Loucy (cell line): ENCODE data around the gene BTNL9.

ENCODE experiments used
- H2AFZ ChIP-seq: fragments of 200-600 bp; sonication (generic); 2 replicates; pipeline ENCODE4 v1.6.0; 2016; ENCODE audit warnings: antibody characterized with exemption, mild to moderate bottlenecking, low read length, moderate library complexity
- H3F3A ChIP-seq: fragments of 200-600 bp; 2 replicates; pipeline ENCODE4 v1.6.0; 2016; ENCODE audit warnings: antibody characterized with exemption, low read depth, mild to moderate bottlenecking
- H3K27me3 ChIP-seq: fragments of 200-600 bp; sonication (generic); 2 replicates; pipeline ENCODE4 v1.6.1; 2014; ENCODE audit warnings: low read length, mild to moderate bottlenecking; ENCODE audit not compliant: insufficient read depth, poor library complexity, severe bottlenecking
- H3K36me3 ChIP-seq: fragments of 200-600 bp; sonication (generic); 2 replicates; pipeline ENCODE4 v1.6.1; 2016; ENCODE audit warnings: low read length; ENCODE audit not compliant: insufficient read depth
- H3K4me1 ChIP-seq: fragments of 200-600 bp; sonication (generic); 2 replicates; pipeline ENCODE4 v1.5.1; 2014; ENCODE audit warnings: low read length, mild to moderate bottlenecking; ENCODE audit not compliant: insufficient read depth, poor library complexity, severe bottlenecking
- H3K4me2 ChIP-seq: fragments of 200-600 bp; sonication (generic); 2 replicates; pipeline ENCODE4 v1.6.0; 2014; ENCODE audit warnings: antibody characterized with exemption, low read length, low read depth, mild to moderate bottlenecking; ENCODE audit not compliant: poor library complexity, severe bottlenecking
- H3K4me3 ChIP-seq: fragments of 200-600 bp; sonication (generic); 2 replicates; pipeline ENCODE4 v1.5.1; 2014; ENCODE audit warnings: low read length, mild to moderate bottlenecking, mixed read lengths; ENCODE audit not compliant: poor library complexity, severe bottlenecking
- H3K79me2 ChIP-seq: fragments of 200-600 bp; sonication (generic); 2 replicates; pipeline ENCODE4 v1.6.1; 2014; ENCODE audit warnings: low read length; ENCODE audit not compliant: insufficient read depth
- H3K9ac ChIP-seq: fragments of 200-600 bp; sonication (generic); 2 replicates; pipeline ENCODE4 v1.6.0; 2014; ENCODE audit warnings: mild to moderate bottlenecking, low read depth, low read length, moderate library complexity; ENCODE audit not compliant: poor library complexity, severe bottlenecking
- H3K9me2 ChIP-seq: fragments of 200-600 bp; sonication (generic); replicated peaks from 2 replicates; pipeline ENCODE4 v1.6.1; 2016; ENCODE audit warnings: low read depth, low read length, mixed read lengths
- H3K9me3 ChIP-seq: fragments of 200-600 bp; sonication (generic); 2 replicates; pipeline ENCODE4 v1.6.1; 2014; ENCODE audit warnings: mild to moderate bottlenecking, antibody characterized with exemption, low read length, low read depth; ENCODE audit not compliant: insufficient read depth
- H4K20me1 ChIP-seq: fragments of 200-600 bp; sonication (generic); 2 replicates; pipeline ENCODE4 v1.6.0; 2014; ENCODE audit warnings: antibody characterized with exemption, low read length, mild to moderate bottlenecking; ENCODE audit not compliant: insufficient read depth, poor library complexity, severe bottlenecking
- EZH2phosphoT487 ChIP-seq: fragments of 200-600 bp; IDR thresholded peaks from 2 replicates; pipeline ENCODE4 v1.6.1; 2018; ENCODE audit warnings: antibody characterized with exemption, mild to moderate bottlenecking, moderate library complexity, borderline replicate concordance
- TF ChIP-seq, protein P1 (sequence below): fragments of 200-600 bp; sonication (generic); conservative IDR thresholded peaks from 2 replicates; pipeline ENCODE4 v1.5.1; 2014; ENCODE audit warnings: mild to moderate bottlenecking, antibody characterized with exemption, low read length

BTNL9 gene

DNA sequence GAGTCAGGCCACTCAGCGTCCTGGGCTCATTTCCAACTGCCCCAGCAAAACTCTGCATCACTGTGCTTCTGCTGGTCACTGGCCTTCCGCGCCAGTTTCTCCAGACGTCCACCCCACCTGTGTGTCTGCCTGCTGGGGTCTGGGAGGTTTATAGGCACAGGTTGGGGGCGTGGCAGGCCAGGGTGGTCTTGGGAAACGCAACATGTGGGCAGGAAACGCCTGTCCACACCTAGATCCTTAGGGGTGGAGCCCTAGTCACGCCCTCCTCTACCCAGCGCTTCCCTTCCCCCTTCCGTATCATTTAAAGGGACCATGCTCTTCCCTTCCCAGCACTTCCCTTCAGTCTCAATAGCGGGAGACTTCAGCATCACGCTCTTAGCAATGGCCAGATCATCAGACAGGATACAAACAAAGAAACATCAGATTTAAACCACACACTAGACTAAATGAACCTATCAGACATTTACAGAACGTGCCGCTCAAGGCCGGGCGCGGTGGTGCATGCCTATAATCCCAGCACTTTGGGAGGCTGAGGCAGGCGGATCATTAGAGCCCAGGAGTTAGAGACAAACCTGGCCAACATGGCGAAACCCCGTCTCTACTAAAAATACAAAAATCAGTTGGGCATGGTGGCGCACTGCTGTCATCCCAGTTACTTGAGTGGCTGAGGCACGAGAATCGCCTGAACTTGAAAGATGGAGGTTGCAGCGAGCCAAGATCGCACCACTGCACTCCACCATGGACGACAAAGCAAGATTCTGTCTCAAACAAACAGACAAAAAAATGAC lies 11.8 kb upstream of the BTNL9 start:
- H3K79me2 ChIP-seq = no peaks in the 10 kb centered on the region
- H3K9me3 ChIP-seq = no peaks in the 10 kb centered on the region
- H3K9me2 ChIP-seq = no peaks in the 10 kb centered on the region
- H3K27me3 ChIP-seq = no peaks in the 10 kb centered on the region
- no peak overlapping the region for H3K4me2 ChIP-seq
- H4K20me1 ChIP-seq = no peaks in the 10 kb centered on the region
- no peaks in the 10 kb centered on the region for H3F3A ChIP-seq
- H2AFZ ChIP-seq = no peak overlapping the region
- no peaks in the 10 kb centered on the region for H3K4me1 ChIP-seq
- H3K9ac ChIP-seq = no peak overlapping the region
- no peaks in the 10 kb centered on the region for H3K36me3 ChIP-seq
- no peak for TF ChIP-seq EZH2phosphoT487
- TF ChIP-seq, protein P1, sequence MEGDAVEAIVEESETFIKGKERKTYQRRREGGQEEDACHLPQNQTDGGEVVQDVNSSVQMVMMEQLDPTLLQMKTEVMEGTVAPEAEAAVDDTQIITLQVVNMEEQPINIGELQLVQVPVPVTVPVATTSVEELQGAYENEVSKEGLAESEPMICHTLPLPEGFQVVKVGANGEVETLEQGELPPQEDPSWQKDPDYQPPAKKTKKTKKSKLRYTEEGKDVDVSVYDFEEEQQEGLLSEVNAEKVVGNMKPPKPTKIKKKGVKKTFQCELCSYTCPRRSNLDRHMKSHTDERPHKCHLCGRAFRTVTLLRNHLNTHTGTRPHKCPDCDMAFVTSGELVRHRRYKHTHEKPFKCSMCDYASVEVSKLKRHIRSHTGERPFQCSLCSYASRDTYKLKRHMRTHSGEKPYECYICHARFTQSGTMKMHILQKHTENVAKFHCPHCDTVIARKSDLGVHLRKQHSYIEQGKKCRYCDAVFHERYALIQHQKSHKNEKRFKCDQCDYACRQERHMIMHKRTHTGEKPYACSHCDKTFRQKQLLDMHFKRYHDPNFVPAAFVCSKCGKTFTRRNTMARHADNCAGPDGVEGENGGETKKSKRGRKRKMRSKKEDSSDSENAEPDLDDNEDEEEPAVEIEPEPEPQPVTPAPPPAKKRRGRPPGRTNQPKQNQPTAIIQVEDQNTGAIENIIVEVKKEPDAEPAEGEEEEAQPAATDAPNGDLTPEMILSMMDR = no peak
- H3K4me3 ChIP-seq = no peak overlapping the region

DNA sequence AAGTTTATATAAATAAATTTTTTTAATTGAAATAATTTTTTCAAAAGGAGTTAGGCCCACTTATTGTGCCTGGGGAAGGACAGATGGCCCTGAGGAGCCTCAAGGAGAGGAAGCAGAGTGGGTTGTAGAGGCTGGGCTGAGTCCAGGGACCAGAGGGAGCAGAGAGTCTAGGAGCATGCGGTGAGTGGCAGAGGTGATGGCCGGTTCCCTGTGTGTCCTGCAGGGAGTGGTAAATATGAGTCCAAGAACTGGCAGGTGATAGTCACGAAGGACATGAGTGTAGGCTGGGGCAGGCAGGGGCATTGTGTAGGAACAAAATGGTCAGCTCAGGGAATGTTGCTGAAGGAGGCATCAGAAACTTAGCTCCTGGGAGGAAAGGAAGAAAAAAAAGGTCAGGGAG lies 8.3 kb upstream of the BTNL9 start:
- no peaks in the 10 kb centered on the region for H4K20me1 ChIP-seq
- TF ChIP-seq EZH2phosphoT487 = no peak
- TF ChIP-seq, protein P1 = no peak
- no peaks in the 10 kb centered on the region for H3K27me3 ChIP-seq

DNA sequence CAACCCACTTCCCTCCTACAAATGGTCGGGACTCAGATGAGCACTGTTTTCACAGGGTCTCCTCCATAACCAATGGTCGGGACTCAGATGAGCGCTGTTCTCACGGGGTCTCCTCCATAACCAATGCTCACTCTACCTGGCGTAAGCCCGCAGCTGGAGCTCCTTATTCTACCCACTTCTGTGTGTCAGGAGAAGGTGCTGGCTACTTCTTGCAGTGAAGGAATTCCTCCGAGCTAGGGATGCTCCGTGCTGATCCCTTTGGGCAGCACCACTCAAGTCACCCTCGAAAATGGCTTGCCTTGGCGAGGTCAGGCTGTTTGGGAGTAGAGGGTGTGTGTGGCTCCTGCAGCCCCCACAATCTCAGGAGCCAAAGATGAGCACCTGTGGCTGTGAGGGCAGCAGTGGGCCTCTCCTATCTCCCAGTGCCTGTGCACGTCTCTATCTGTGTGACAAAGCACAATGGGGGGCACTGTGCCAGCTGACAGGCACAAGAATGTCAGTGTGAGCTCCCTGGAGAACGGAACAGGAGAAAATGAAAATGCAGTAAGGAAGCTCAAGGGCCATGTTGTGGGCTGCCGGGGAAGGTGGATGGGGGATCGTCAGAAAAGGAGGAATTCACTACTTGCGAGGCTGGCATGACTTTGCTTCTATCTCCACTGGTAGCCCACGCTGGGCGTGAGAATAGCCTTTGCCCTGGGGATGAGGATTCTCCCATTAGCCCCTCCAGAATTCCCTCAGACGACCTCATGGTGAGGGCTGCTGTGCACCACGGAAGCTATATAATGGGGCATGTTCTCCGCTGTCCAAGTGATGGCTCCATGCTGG lies 3.9 kb upstream of the BTNL9 start:
- H3K4me3 ChIP-seq = no peak overlapping the region
- TF ChIP-seq, protein P1 = no peak
- no peak for TF ChIP-seq EZH2phosphoT487
- H3K36me3 ChIP-seq = no peaks in the 10 kb centered on the region
- H3F3A ChIP-seq = no peaks in the 10 kb centered on the region
- H3K4me1 ChIP-seq = no peaks in the 10 kb centered on the region
- H3K9me3 ChIP-seq = no peaks in the 10 kb centered on the region
- H3K4me2 ChIP-seq = no peak overlapping the region
- H3K9ac ChIP-seq = no peak overlapping the region
- no peaks in the 10 kb centered on the region for H3K9me2 ChIP-seq
- no peaks in the 10 kb centered on the region for H4K20me1 ChIP-seq
- no peaks in the 10 kb centered on the region for H3K27me3 ChIP-seq
- H2AFZ ChIP-seq = no peak overlapping the region
- no peaks in the 10 kb centered on the region for H3K79me2 ChIP-seq

More for the DNA sequence above, 8.3 kb upstream of the BTNL9 start:
- Histone ChIP-seq H3K36me3 (no peaks in the 10 kb centered on the region), H3K9ac (no peak overlapping the region), H3F3A (no peaks in the 10 kb centered on the region), H3K9me2 (no peaks in the 10 kb centered on the region), H3K4me3 (no peak overlapping the region), H3K4me2 (no peak overlapping the region), H3K4me1 (no peaks in the 10 kb centered on the region), H2AFZ (no peak overlapping the region), H3K9me3 (no peaks in the 10 kb centered on the region), H3K79me2 (no peaks in the 10 kb centered on the region)
